Activated CD4-positive, alpha-beta T cell treated with anti-CD3 and anti-CD28 coated beads, Interleukin-2, amount 10 ng/mL, durations not matched to agents 7 days and 5 days (primary cell): ENCODE data around the gene KIF23. TPM values are rescaled to one million over a fixed set of nuclear protein-coding genes. Genes with fewer than 3 reads are reported as not detected.

Experiments used
- CTCF ChIA-PET: fragments of 350-600 bp; sonication (Branson Sonifier 250); formaldehyde crosslinking; loops from one replicate; lab custom pipeline; 2021; ENCODE audit warnings: antibody characterized with exemption; lab: Charles Lee
- POLR2A ChIA-PET: fragments of 350-600 bp; sonication (Branson Sonifier 250); formaldehyde crosslinking; loops from one replicate; lab custom pipeline; 2021; ENCODE audit warnings: antibody characterized with exemption; lab: Charles Lee
- DNase-seq: peaks from one replicate; pipeline ENCODE4 v3.0.0-alpha.2; 2020
- H3K27ac Mint-ChIP-seq: one replicate; pipeline ENCODE4 v1.8.0; 2021; ENCODE audit warnings: mild to moderate bottlenecking, moderate library complexity, mixed read lengths
- H3K27me3 Mint-ChIP-seq: one replicate; pipeline ENCODE4 v1.8.0; 2021; ENCODE audit warnings: mixed read lengths
- H3K36me3 Mint-ChIP-seq: one replicate; pipeline ENCODE4 v1.8.0; 2021; ENCODE audit warnings: low read depth, mixed read lengths
- H3K4me1 Mint-ChIP-seq: one replicate; pipeline ENCODE4 v1.8.0; 2021; ENCODE audit warnings: mixed read lengths
- H3K4me3 Mint-ChIP-seq: one replicate; pipeline ENCODE4 v1.8.0; 2021; ENCODE audit warnings: mild to moderate bottlenecking, moderate library complexity, mixed read lengths
- H3K9me3 Mint-ChIP-seq: one replicate; pipeline ENCODE4 v1.8.0; 2021; ENCODE audit warnings: mixed read lengths
- total RNA-seq, 2 experiments: library from RNA; stranded (reverse); gene quantifications; one replicate each; pipeline ENCODE4 v1.2.3, GENCODE V29; 2021

Gene KIF23
- total RNA-seq, 2 experiments from 2014 or later = 77.8 to 93.1 TPM

DNA sequence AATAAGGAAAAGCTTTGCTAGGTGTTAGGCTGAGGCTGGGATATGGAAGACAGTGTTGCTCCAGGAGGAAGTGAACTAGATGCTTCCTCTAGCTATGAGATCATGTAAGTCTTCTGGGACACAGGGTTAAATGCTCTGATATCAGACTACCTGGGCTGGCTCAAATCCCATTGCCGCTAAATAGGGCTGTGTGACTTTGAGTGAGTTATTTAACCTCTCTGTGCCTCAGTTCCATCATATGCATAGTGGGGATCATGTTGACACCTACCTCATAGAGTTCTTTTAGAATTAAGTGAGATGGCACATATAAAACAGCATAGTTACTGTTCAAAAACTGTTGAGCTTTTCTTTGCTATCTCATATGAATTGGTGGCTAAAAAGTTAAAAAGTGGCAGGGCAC, 51.1 kb downstream of the KIF23 start:
- no peaks in the 10 kb centered on the region for H3K9me3 Mint-ChIP-seq
- H3K27me3 Mint-ChIP-seq = peaks cover 11% of the 10 kb centered on the region
- ChIA-PET POLR2A (no interaction called here), CTCF (interaction anchor here (1.1 kb wide), 2 partner anchors 12 to 26 kb away, joined by 3 to 7 read pairs; partner anchors contain the start of gene RPLP1)
- H3K36me3 Mint-ChIP-seq = no peaks in the 10 kb centered on the region
- no peak for DNase-seq
- H3K4me3 Mint-ChIP-seq = no peak overlapping the region
- H3K27ac Mint-ChIP-seq = no peak overlapping the region
- H3K4me1 Mint-ChIP-seq = peaks cover 49% of the 10 kb centered on the region

- Mint-ChIP-seq H3K27ac (no peak overlapping the region), H3K36me3 (no peaks in the 10 kb centered on the region), H3K27me3 (peaks cover 18% of the 10 kb centered on the region), H3K9me3 (no peaks in the 10 kb centered on the region), H3K4me3 (no peak overlapping the region), H3K4me1 (peaks cover 46% of the 10 kb centered on the region)
- ChIA-PET CTCF (interaction anchor here (1.1 to 2.7 kb wide), 3 partner anchors 9 to 14 kb away, joined by 4 to 7 read pairs (median 6); partner anchors contain the start of gene RPLP1), POLR2A (no interaction called here)
- DNase-seq = no peak
These were observed 52.6 kb downstream of the KIF23 start for GRCh38 chr15:69466733-69467132.

DNA sequence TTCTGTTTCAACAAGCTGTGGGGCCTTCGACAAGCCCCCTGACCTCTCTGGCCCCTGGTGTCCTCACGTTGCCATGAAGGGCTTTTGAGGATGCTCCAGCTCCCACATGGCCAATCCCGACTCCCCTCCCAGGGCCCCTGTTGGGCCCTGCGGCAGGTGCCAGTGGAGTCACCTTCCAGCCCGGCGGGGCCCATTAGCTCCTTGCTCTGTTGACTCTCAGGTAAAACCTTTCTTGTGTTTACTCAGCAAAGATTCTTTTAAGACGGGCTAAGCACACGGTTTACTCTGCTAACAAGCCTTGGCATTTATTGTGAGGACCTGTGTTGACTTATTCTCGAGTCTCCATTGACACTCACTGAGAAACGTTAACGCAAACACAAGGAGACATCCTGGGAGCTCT, 53.5 kb downstream of the KIF23 start:
- H3K36me3 Mint-ChIP-seq = no peaks in the 10 kb centered on the region
- peaks cover 20% of the 10 kb centered on the region for H3K27me3 Mint-ChIP-seq
- peak overlapping the region; percentile 85 for H3K27ac Mint-ChIP-seq
- peaks cover 38% of the 10 kb centered on the region for H3K4me1 Mint-ChIP-seq
- POLR2A ChIA-PET = interaction anchor here (0.9 kb wide), 1 partner anchor 16 kb away, joined by 4 read pairs; the partner anchor contains the start of gene RPLP1
- H3K4me3 Mint-ChIP-seq = no peak overlapping the region
- DNase-seq = no peak
- CTCF ChIA-PET = interaction anchor here (0.9 to 2.7 kb wide), 6 partner anchors 11 to 1045 kb away, joined by 3 to 7 read pairs (median 4); partner anchors contain the start of gene RPLP1
- no peaks in the 10 kb centered on the region for H3K9me3 Mint-ChIP-seq

GRCh38 chr15:69468241-69469121, 54.3 kb downstream of the KIF23 start:
- peak overlapping the region; percentile 85 for H3K27ac Mint-ChIP-seq
- H3K27me3 Mint-ChIP-seq = peaks cover 20% of the 10 kb centered on the region
- POLR2A ChIA-PET = interaction anchor here (0.6 to 0.9 kb wide), 2 partner anchors 17 to 112 kb away, joined by 4 to 6 read pairs; partner anchors contain the start of gene RPLP1

DNA sequence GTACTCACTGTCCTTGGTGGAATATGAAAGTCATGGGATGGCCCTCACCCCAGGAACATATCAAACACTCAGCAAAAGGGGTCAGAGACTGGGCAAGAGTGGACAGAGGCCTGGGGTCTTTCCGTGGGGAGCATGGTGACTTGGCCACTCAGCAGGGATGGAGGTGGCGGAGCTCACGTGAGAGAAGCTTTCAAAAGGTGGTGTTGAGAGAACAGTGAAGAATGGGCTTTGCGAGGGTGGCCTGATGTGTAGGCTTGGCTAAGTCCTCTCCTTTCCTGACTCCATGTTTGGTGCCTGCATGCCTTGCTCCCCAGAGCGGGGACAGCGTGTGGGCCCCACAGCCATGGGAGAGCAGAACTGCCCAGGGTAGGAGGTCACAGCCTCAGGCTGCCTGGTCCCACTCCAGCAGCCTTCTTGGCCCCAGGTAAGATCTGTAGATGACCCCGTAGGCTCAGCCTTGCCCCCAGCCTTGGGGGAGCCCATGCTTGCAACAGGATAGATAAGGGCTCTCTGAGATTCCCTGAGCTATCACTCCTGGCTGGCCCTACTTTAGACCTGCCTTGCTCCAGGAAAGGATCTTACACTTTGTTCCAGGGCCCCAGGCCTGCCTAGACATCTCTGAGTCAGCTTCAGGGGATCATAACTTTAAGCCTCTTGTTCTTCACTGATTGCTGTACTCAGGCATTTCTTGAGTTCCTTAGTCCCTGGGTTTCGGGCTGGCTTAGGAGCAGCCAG, 55.5 kb downstream of the KIF23 start:
- CTCF ChIA-PET = interaction anchor here (1.4 to 1.5 kb wide), 2 partner anchors 8 to 998 kb away, joined by 3 to 7 read pairs; no protein-coding TSS in a partner anchor
- Mint-ChIP-seq H3K27me3 (peaks cover 20% of the 10 kb centered on the region), H3K4me1 (peaks cover 24% of the 10 kb centered on the region), H3K27ac (peak overlapping the region; percentile 85), H3K4me3 (no peak overlapping the region), H3K9me3 (no peaks in the 10 kb centered on the region), H3K36me3 (no peaks in the 10 kb centered on the region)
- POLR2A ChIA-PET = interaction anchor here (0.7 kb wide), 1 partner anchor 12 kb away, joined by 3 read pairs; no protein-coding TSS in a partner anchor
- peak; percentile 4 for DNase-seq

More at GRCh38 chr15:69468241-69469121, 54.3 kb downstream of the KIF23 start:
- H3K4me1 Mint-ChIP-seq = peaks cover 29% of the 10 kb centered on the region
- no peak overlapping the region for H3K4me3 Mint-ChIP-seq
- H3K9me3 Mint-ChIP-seq = no peaks in the 10 kb centered on the region
- H3K36me3 Mint-ChIP-seq = no peaks in the 10 kb centered on the region
- CTCF ChIA-PET = interaction anchor here (0.9 to 2.7 kb wide), 8 partner anchors 9 to 1044 kb away, joined by 3 to 7 read pairs (median 4); partner anchors contain the start of gene RPLP1
- DNase-seq = peak; percentile 85

GRCh38 chr15:69472046-69472445, 57.9 kb downstream of the KIF23 start:
- Mint-ChIP-seq H3K9me3 (no peaks in the 10 kb centered on the region), H3K27me3 (peaks cover 14% of the 10 kb centered on the region), H3K4me1 (peaks cover 24% of the 10 kb centered on the region), H3K4me3 (no peak overlapping the region), H3K27ac (no peak overlapping the region), H3K36me3 (no peaks in the 10 kb centered on the region)
- DNase-seq = no peak
- CTCF ChIA-PET = interaction anchor here (1.0 to 1.3 kb wide), 2 partner anchors 9 to 1341 kb away, joined by 3 to 8 read pairs; no protein-coding TSS in a partner anchor
- POLR2A ChIA-PET = no interaction called here

- H3K36me3 Mint-ChIP-seq = no peaks in the 10 kb centered on the region
- no peak for DNase-seq
- POLR2A ChIA-PET = no interaction called here
- no peak overlapping the region for H3K27ac Mint-ChIP-seq
- peaks cover 14% of the 10 kb centered on the region for H3K27me3 Mint-ChIP-seq
- H3K4me1 Mint-ChIP-seq = peaks cover 23% of the 10 kb centered on the region
- H3K9me3 Mint-ChIP-seq = no peaks in the 10 kb centered on the region
- CTCF ChIA-PET = interaction anchor here (0.6 to 1.3 kb wide), 4 partner anchors 8 to 1340 kb away, joined by 3 to 8 read pairs (median 4); no protein-coding TSS in a partner anchor
- no peak overlapping the region for H3K4me3 Mint-ChIP-seq
These were observed 58.4 kb downstream of the KIF23 start for GRCh38 chr15:69472562-69472961.

- no peak overlapping the region for H3K4me3 Mint-ChIP-seq
- POLR2A ChIA-PET = no interaction called here
- no peaks in the 10 kb centered on the region for H3K9me3 Mint-ChIP-seq
- peaks cover 18% of the 10 kb centered on the region for H3K27me3 Mint-ChIP-seq
- no peak for DNase-seq
- H3K4me1 Mint-ChIP-seq = peaks cover 6% of the 10 kb centered on the region
- H3K36me3 Mint-ChIP-seq = no peaks in the 10 kb centered on the region
- CTCF ChIA-PET = interaction anchor here (1.0 kb wide), 1 partner anchor 11 kb away, joined by 4 read pairs; no protein-coding TSS in a partner anchor
- H3K27ac Mint-ChIP-seq = no peak overlapping the region
These were observed 60.1 kb downstream of the KIF23 start for GRCh38 chr15:69474291-69474690.

GRCh38 chr15:69474846-69475455, 60.8 kb downstream of the KIF23 start:
- POLR2A ChIA-PET = no interaction called here
- no peak overlapping the region for H3K4me3 Mint-ChIP-seq
- peaks cover 1% of the 10 kb centered on the region for H3K4me1 Mint-ChIP-seq
- peaks cover 1% of the 10 kb centered on the region for H3K36me3 Mint-ChIP-seq
- no peak overlapping the region for H3K27ac Mint-ChIP-seq
- H3K27me3 Mint-ChIP-seq = peaks cover 20% of the 10 kb centered on the region
- DNase-seq = no peak
- CTCF ChIA-PET = interaction anchor here (0.5 to 2.1 kb wide), 5 partner anchors 10 to 1035 kb away, joined by 3 to 6 read pairs (median 3); no protein-coding TSS in a partner anchor
- H3K9me3 Mint-ChIP-seq = peaks cover 3% of the 10 kb centered on the region

- H3K4me3 Mint-ChIP-seq = no peak overlapping the region
- ChIA-PET CTCF (interaction anchor here (0.7 to 2.1 kb wide), 9 partner anchors 9 to 1034 kb away, joined by 3 to 6 read pairs (median 4); no protein-coding TSS in a partner anchor), POLR2A (no interaction called here)
- H3K27ac Mint-ChIP-seq = no peak overlapping the region
- peaks cover 1% of the 10 kb centered on the region for H3K4me1 Mint-ChIP-seq
- H3K9me3 Mint-ChIP-seq = peaks cover 3% of the 10 kb centered on the region
- H3K27me3 Mint-ChIP-seq = peaks cover 18% of the 10 kb centered on the region
- H3K36me3 Mint-ChIP-seq = peaks cover 1% of the 10 kb centered on the region
- peak; percentile 75 for DNase-seq
These were observed 61.7 kb downstream of the KIF23 start for GRCh38 chr15:69475769-69476358.

DNA sequence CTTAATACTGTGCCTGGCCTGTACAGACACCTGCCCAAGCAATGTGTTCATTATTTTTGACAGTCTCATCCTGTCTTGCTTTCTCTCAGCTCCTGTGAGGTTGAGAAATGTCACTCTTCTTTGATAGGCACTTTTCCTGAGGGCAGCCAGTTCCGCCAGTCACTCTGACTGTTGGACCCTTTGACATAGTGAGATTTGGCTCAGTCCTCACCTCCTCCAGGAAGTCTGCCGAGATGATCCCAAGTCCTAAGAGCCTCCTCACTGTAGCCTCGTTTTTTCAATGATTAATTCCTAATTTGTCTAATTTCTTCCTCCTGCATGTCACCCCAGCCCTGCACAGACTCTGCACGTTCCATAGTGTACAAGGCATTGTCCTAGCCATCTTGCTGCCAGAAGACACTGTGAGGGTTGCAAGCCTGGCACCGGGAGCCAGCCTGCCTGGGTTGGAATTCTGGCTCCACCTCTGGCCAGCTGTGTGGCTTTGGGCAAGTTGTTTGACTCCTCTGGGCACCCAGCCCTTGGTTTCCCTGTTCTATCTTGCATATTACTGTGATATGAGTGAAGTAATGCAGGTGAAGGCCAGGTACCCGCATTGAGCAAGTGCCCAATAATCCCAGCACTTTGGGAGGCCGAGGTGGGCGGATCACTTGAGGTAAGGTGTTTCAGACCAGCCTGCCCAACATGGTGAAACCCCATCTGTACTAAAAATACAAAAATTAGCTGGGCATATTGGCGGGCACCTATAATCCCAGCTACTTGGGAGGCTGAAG, 62.7 kb downstream of the KIF23 start:
- CTCF ChIA-PET = interaction anchor here (0.6 to 2.1 kb wide), 9 partner anchors 8 to 1013 kb away, joined by 3 to 7 read pairs (median 3); no protein-coding TSS in a partner anchor
- Mint-ChIP-seq H3K27ac (no peak overlapping the region), H3K4me1 (no peaks in the 10 kb centered on the region), H3K9me3 (peaks cover 3% of the 10 kb centered on the region), H3K27me3 (peaks cover 12% of the 10 kb centered on the region), H3K4me3 (no peak overlapping the region), H3K36me3 (peaks cover 1% of the 10 kb centered on the region)
- POLR2A ChIA-PET = no interaction called here
- DNase-seq = no peak
